Upper lobe of left lung (tissue), 6 donors: ENCODE data around the gene RPS6KA5. TPM values are rescaled to one million over a fixed set of nuclear protein-coding genes. Genes with fewer than 3 reads are reported as not detected.
"Not testable (repeated sequence)": the region's sequence is repeated elsewhere in the genome, so short reads cannot be mapped to it uniquely, and the experiment has no call there.

Experiments
- ATAC-seq, 2 donors: fragments of 200-7000 bp; cut with Tn5 transposase; one replicate each; pipeline ENCODE4 v1.9.1; 2022; ENCODE audit warnings: mild to moderate bottlenecking in 2 of 2, moderate library complexity in 2 of 2; ENCODE audit not compliant: low FRiP score in 2 of 2
- DNase-seq, 2 donors: peaks; one replicate each; pipeline ENCODE4 v3.0.0-alpha.2; 2019 to 2020
- H3K27ac ChIP-seq, 4 donors: fragments of 200-600 bp; sonication (generic); one replicate each; pipeline ENCODE4 v1.5.1; 2016 to 2019
- H3K27me3 ChIP-seq, 4 donors: fragments of 200-600 bp; sonication (generic); one replicate each; pipeline ENCODE4 v1.5.1; 2017 to 2019
- H3K36me3 ChIP-seq, 4 donors: fragments of 200-600 bp; sonication (generic); one replicate each; pipeline ENCODE4 v1.5.1; 2016 to 2019
- H3K4me1 ChIP-seq, 4 donors: fragments of 200-600 bp; sonication (generic); one replicate each; pipeline ENCODE4 v1.5.1; 2018 to 2019
- H3K4me3 ChIP-seq, 4 donors: fragments of 200-600 bp; sonication (generic); one replicate each; pipeline ENCODE4 v1.5.1; 2017 to 2019; ENCODE audit warnings: mild to moderate bottlenecking in 2 of 4, moderate library complexity in 1 of 4
- H3K9me3 ChIP-seq, 4 donors: fragments of 200-600 bp; sonication (generic); one replicate each; pipeline ENCODE4 v1.5.1; 2018 to 2019
- EP300 ChIP-seq, 4 donors: sonication (generic); formaldehyde crosslinking; IDR thresholded peaks; one replicate each; pipeline ENCODE4 v1.5.1; 2017; ENCODE audit warnings: antibody characterized with exemption in 4 of 4, control low read depth in 2 of 4
- POLR2A ChIP-seq, 4 donors: fragments of 450-650 bp; IDR thresholded peaks; one replicate each; pipeline ENCODE4 v1.5.1; 2016 to 2017; ENCODE audit warnings: antibody characterized with exemption in 4 of 4, mild to moderate bottlenecking in 2 of 4
- POLR2AphosphoS5 ChIP-seq, 2 donors: sonication (generic); formaldehyde crosslinking; IDR thresholded peaks; one replicate each; pipeline ENCODE4 v1.5.1; 2017; ENCODE audit warnings: antibody characterized with exemption in 2 of 2
- WGBS, 2 donors: methylation state at CpG; one replicate each; pipeline ENCODE4 v1.1.5; 2017 to 2018; 5-methylcytosine and 5-hydroxymethylcytosine counted together
- total RNA-seq, 6 donors: library from RNA; depleted of rRNA in 4 of 6; stranded (reverse); fragments of >200 nt in 4 of 6; gene quantifications; one replicate each; pipeline versions ENCODE4 v1.1.0 to v1.2.1, GENCODE V29; 2016 to 2021
- TF ChIP-seq, protein P1 (sequence below), 6 experiments: fragments of 450-650 bp in 4 of 6; fragments of 200-600 bp in 2 of 6; sonication (generic) in 2 of 6; IDR thresholded peaks; one replicate each; pipeline ENCODE4 v1.5.1; 2016 to 2019; ENCODE audit warnings: antibody characterized with exemption in 6 of 6
- donor health status: DM: no; HTN: no; CAD: no; lungs with moderate emphysema.
- donor health status: DM: no; HTN: yes; CAD: no; lungs with severe emphysema.

RPS6KA5 gene
- total RNA-seq, 6 donors from 2014 or later, result 4.3 to 17.8 (median 10.2) TPM

GRCh38 chr14:90959344-90959743, 101.1 kb downstream of the RPS6KA5 start:
- TF ChIP-seq, protein P1, sequence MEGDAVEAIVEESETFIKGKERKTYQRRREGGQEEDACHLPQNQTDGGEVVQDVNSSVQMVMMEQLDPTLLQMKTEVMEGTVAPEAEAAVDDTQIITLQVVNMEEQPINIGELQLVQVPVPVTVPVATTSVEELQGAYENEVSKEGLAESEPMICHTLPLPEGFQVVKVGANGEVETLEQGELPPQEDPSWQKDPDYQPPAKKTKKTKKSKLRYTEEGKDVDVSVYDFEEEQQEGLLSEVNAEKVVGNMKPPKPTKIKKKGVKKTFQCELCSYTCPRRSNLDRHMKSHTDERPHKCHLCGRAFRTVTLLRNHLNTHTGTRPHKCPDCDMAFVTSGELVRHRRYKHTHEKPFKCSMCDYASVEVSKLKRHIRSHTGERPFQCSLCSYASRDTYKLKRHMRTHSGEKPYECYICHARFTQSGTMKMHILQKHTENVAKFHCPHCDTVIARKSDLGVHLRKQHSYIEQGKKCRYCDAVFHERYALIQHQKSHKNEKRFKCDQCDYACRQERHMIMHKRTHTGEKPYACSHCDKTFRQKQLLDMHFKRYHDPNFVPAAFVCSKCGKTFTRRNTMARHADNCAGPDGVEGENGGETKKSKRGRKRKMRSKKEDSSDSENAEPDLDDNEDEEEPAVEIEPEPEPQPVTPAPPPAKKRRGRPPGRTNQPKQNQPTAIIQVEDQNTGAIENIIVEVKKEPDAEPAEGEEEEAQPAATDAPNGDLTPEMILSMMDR (IDR thresholded peaks at IDR 0.05), result no peak
- TF ChIP-seq POLR2AphosphoS5 (IDR thresholded peaks at IDR 0.05) (no peak), EP300 (IDR thresholded peaks at IDR 0.05) (no peak), POLR2A (IDR thresholded peaks at IDR 0.05) (no peak)
- H3K27me3 ChIP-seq, result no peaks in the 10 kb centered on the region
- ATAC-seq, result no peak
- peaks cover 0 to 18% (median 4%) of the 10 kb centered on the region in 4 donors for H3K9me3 ChIP-seq
- no peak for DNase-seq
- no peak overlapping the region for H3K4me3 ChIP-seq
- WGBS, 2 donors, result 87 to 97% methylated on average over 3 of the region's 3 CpGs
- H3K27ac ChIP-seq, result no peak overlapping the region
- no peaks in the 10 kb centered on the region for H3K36me3 ChIP-seq
- H3K4me1 ChIP-seq, result no peaks in the 10 kb centered on the region

- ATAC-seq, result no peak
- Histone ChIP-seq H3K9me3 (peaks cover 0 to 26% (median 10%) of the 10 kb centered on the region in 4 donors), H3K27me3 (no peaks in the 10 kb centered on the region), H3K4me3 (no peak overlapping the region), H3K27ac (no peak overlapping the region), H3K36me3 (no peaks in the 10 kb centered on the region), H3K4me1 (no peaks in the 10 kb centered on the region)
- DNase-seq, result no peak
- TF ChIP-seq EP300 (IDR thresholded peaks at IDR 0.05), result no peak
- TF ChIP-seq POLR2A (IDR thresholded peaks at IDR 0.05), result no peak
- no peak for TF ChIP-seq POLR2AphosphoS5 (IDR thresholded peaks at IDR 0.05)
- TF ChIP-seq, protein P1 (IDR thresholded peaks at IDR 0.05), result no peak
These were observed 104.2 kb downstream of the RPS6KA5 start for GRCh38 chr14:90956273-90956672.

- not testable (repeated sequence) for H3K4me1 ChIP-seq, H3K27ac ChIP-seq, DNase-seq, H3K36me3 ChIP-seq, H3K4me3 ChIP-seq, ATAC-seq, H3K27me3 ChIP-seq
- H3K9me3 ChIP-seq, result peaks cover 0 to 26% (median 10%) of the 10 kb centered on the region in 4 donors
- WGBS, 2 donors, result 43 to 68% methylated on average over 2 of the region's 2 CpGs
These were observed 106.8 kb downstream of the RPS6KA5 start for GRCh38 chr14:90953643-90954042.

- no peak overlapping the region for H3K27ac ChIP-seq
- DNase-seq (no peak), ATAC-seq (no peak)
- H3K4me3 ChIP-seq, result no peak overlapping the region
- H3K4me1 ChIP-seq, result no peaks in the 10 kb centered on the region
- TF ChIP-seq POLR2A (IDR thresholded peaks at IDR 0.05) (no peak), POLR2AphosphoS5 (IDR thresholded peaks at IDR 0.05) (no peak), EP300 (IDR thresholded peaks at IDR 0.05) (no peak)
- TF ChIP-seq, protein P1 (IDR thresholded peaks at IDR 0.05), result no peak
- no peaks in the 10 kb centered on the region for H3K36me3 ChIP-seq
- 94 to 96% methylated on average over 3 of the region's 3 CpGs for WGBS, 2 donors
- H3K27me3 ChIP-seq, result no peaks in the 10 kb centered on the region
- peaks cover 0 to 14% (median 13%) of the 10 kb centered on the region in 4 donors for H3K9me3 ChIP-seq
These were observed 117.1 kb downstream of the RPS6KA5 start for GRCh38 chr14:90943367-90943766.

DNA sequence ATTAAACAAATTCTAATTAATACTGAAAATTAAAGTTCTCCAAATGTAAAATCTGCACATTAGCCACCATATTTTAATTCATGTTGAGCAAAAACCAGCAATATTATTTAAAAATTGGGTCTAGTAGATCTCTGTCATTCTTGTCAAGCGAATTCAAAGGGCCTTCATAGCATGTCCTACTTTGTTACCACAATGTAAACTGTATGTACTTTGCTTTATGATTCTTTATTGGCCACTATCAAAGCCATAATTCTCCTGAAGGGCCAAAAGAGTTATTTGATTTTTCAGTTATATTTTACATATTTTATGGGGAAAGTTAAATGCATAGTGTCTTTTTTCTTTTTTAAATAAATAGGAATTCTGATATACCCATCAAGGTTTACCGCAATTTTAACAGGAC, 117.9 kb downstream of the RPS6KA5 start:
- H3K9me3 ChIP-seq, result peaks cover 0 to 15% (median 14%) of the 10 kb centered on the region in 4 donors
- DNase-seq, result no peak
- no peaks in the 10 kb centered on the region for H3K4me1 ChIP-seq
- 94 to 98% methylated on average over 2 of the region's 2 CpGs for WGBS, 2 donors
- no peak for ATAC-seq
- no peaks in the 10 kb centered on the region for H3K27me3 ChIP-seq
- H3K4me3 ChIP-seq, result no peak overlapping the region
- H3K27ac ChIP-seq, result no peak overlapping the region
- TF ChIP-seq EP300 (IDR thresholded peaks at IDR 0.05) (no peak), POLR2A (IDR thresholded peaks at IDR 0.05) (no peak), POLR2AphosphoS5 (IDR thresholded peaks at IDR 0.05) (no peak)
- TF ChIP-seq, protein P1 (IDR thresholded peaks at IDR 0.05), result no peak
- no peaks in the 10 kb centered on the region for H3K36me3 ChIP-seq
